ENCODE measurements around the gene SPEN.
"Not testable (repeated sequence)": the region's sequence is repeated elsewhere in the genome, so short reads cannot be mapped to it uniquely, and the experiment has no call there.

The SPEN gene

GRCh38 chr1:15900662-15901279 is 53.3 kb downstream of the SPEN start:
- no peak for DNase-seq (ENCODE audit: low read depth)
- no peak overlapping the region for H3K4me3 ChIP-seq (ENCODE audit: control insufficient read depth, low read depth, low read length)
- TF ChIP-seq CTCF (conservative IDR thresholded peaks at IDR 0.05; ENCODE audit: control insufficient read depth, insufficient read depth, low read depth, low read length) = no peak

GRCh38 chr1:15902882-15903281 is 55.4 kb downstream of the SPEN start:
- H3K4me3 ChIP-seq (ENCODE audit: control insufficient read depth, low read depth, low read length) = no peak overlapping the region
- DNase-seq (ENCODE audit: low read depth) = peak; percentile 89
- no peak for TF ChIP-seq CTCF (conservative IDR thresholded peaks at IDR 0.05; ENCODE audit: control insufficient read depth, insufficient read depth, low read depth, low read length)

GRCh38 chr1:15908597-15908996 is 61.1 kb downstream of the SPEN start:
- no peak for TF ChIP-seq CTCF (conservative IDR thresholded peaks at IDR 0.05; ENCODE audit: control insufficient read depth, insufficient read depth, low read depth, low read length)
- no peak overlapping the region for H3K4me3 ChIP-seq (ENCODE audit: control insufficient read depth, low read depth, low read length)
- DNase-seq (ENCODE audit: low read depth) = no peak

- no peak for DNase-seq (ENCODE audit: low read depth)
- TF ChIP-seq CTCF (conservative IDR thresholded peaks at IDR 0.05; ENCODE audit: control insufficient read depth, insufficient read depth, low read depth, low read length) = no peak
- no peak overlapping the region for H3K4me3 ChIP-seq (ENCODE audit: control insufficient read depth, low read depth, low read length)
Measured at GRCh38 chr1:15911141-15911540, 63.6 kb downstream of the SPEN start.

- TF ChIP-seq CTCF (conservative IDR thresholded peaks at IDR 0.05; ENCODE audit: control insufficient read depth, insufficient read depth, low read depth, low read length) = no peak
- no peak overlapping the region for H3K4me3 ChIP-seq (ENCODE audit: control insufficient read depth, low read depth, low read length)
- no peak for DNase-seq (ENCODE audit: low read depth)
Measured at GRCh38 chr1:15911927-15912326, 64.4 kb downstream of the SPEN start.

GRCh38 chr1:15913607-15914006 is 66.1 kb downstream of the SPEN start:
- H3K4me3 ChIP-seq (ENCODE audit: control insufficient read depth, low read depth, low read length); DNase-seq (ENCODE audit: low read depth): not testable (repeated sequence)

GRCh38 chr1:15915991-15916390 is 68.5 kb downstream of the SPEN start:
- no peak for TF ChIP-seq CTCF (conservative IDR thresholded peaks at IDR 0.05; ENCODE audit: control insufficient read depth, insufficient read depth, low read depth, low read length)
- peak; percentile 21 for DNase-seq (ENCODE audit: low read depth)
- H3K4me3 ChIP-seq (ENCODE audit: control insufficient read depth, low read depth, low read length) = no peak overlapping the region
